OCI-LY7 (cell line): ENCODE data around the gene ZNF616.

Experiments used
- CTCF ChIP-seq: fragments of 200-600 bp; sonication (generic); conservative IDR thresholded peaks from 2 replicates; pipeline ENCODE4 v1.5.1; 2014; ENCODE audit warnings: mild to moderate bottlenecking, antibody characterized with exemption, low read length, moderate library complexity, mixed read lengths
- EZH2phosphoT487 ChIP-seq: fragments of 200-600 bp; sonication (generic); IDR thresholded peaks from 2 replicates; pipeline ENCODE4 v1.6.1; 2018; ENCODE audit warnings: low read depth, borderline replicate concordance, mild to moderate bottlenecking, mixed run types, antibody characterized with exemption, low read length, moderate library complexity, mixed read lengths

DNA sequence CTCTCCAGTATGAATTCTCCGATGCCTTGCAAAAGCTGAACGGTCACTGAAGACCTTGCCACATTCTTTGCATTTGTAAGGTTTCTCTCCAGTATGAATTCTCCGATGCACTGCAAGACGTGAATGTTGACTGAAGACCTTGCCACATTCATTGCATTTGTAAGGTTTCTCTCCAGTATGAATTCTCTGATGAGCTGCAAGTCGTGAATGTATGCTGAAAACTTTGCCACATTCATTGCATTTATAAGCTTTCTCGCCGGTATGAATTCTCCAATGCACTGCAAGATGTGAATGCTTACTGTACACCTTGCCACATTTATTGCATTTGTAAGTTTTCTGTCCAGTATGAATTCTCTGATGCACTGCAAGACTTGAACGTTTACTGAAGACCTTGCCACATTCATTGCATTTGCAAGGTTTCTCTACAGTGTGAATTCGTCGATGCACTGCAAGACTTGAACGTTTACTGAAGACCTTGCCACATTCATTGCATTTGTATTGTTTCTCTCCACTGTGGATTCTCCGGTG, 24.1 kb downstream of the ZNF616 start:
- TF ChIP-seq CTCF (no peak), EZH2phosphoT487 (no peak)
